GM18511 (cell line): ENCODE results near the gene ZNF425.
"Not testable (repeated sequence)": the region's sequence is repeated elsewhere in the genome, so short reads cannot be mapped to it uniquely, and the experiment has no call there.

Experiments
- ATAC-seq: cut with Tn5 transposase; IDR thresholded peaks from one replicate; pipeline ENCODE4 v1.9.1; 2021; ENCODE audit warnings: mild to moderate bottlenecking, moderate library complexity; ENCODE audit not compliant: unreplicated experiment

ZNF425 gene

DNA sequence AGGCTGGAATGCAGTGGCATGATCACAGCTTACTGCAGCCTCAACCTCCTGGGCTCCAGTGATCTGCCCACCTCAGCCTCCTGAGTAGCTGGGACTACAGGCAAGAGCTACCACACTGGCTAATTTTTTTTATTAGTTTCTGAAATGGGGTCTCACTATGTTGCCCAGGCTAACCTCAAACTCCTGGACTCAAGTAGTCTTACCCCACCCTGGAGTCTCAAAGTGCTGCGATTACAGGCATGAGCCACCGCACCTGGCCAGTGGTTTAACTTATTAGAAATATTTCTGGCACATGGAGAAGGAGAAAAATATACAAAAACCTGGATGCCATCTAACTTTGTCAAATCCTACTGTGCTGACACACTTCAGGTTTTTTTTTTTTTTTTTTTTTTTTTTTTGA is 50.8 kb downstream of the ZNF425 start:
- ATAC-seq = no peak

DNA sequence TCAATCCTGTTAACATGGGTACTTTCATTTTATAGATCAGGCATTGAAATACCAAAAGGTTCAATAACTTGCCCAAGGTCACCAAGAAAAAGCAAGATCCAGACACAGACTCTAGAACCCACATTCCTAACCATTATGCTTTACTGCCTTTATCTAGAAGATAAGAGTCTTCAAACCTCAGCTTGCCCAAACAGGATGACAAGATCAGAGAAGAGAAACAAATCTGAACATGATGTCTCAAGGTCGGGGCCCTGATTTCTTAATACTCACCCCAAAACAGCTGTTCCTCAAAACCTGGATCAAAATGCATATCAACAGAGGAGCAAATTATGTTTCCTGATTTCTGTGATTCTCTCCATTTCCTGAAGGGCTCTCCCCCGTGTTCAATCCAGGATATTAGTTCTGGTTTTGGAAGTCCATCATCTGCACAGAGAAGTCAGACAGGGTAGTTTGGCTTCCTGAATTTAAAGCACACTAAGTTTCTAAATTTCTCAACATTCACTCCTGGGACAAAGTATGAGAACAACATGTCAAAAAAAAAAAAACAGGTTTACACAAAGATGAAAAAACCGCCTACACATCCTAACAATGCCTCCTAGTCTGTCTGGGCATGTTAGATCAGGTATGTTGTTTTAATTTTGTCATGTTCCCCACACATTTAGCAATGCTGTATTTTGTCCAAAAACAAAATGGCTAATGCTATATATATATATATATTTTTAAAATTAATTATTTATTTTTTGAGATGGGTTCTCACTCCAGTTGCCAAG is 51.8 kb downstream of the ZNF425 start:
- no peak for ATAC-seq

- ATAC-seq = no peak
Measured at GRCh38 chr7:149072438-149072775, 53.7 kb downstream of the ZNF425 start.

- ATAC-seq = no peak
Measured at GRCh38 chr7:149071641-149072437, 54.3 kb downstream of the ZNF425 start.

- ATAC-seq = no peak
Measured at GRCh38 chr7:149071182-149071635, 54.9 kb downstream of the ZNF425 start.

GRCh38 chr7:149070372-149071125 is 55.6 kb downstream of the ZNF425 start:
- no peak for ATAC-seq

DNA sequence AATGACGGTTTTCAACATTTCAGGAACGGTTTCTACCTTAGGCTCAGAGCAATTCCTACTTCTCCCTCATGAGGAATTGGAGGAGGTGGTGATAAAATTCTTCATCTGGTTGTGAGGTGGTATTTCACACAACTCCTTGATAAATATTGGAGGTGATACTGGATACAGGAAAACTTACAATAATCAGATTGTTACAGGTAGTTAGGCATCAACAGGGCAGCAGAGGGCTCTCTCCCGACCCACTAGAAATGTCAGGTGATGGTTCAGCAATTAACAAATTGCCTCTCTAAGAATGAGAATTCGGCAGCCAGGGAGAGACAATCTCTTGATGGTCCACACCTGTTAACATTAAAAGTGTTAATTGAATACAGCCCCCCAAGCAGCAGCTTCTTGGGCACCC is 58.3 kb downstream of the ZNF425 start:
- no peak for ATAC-seq

DNA sequence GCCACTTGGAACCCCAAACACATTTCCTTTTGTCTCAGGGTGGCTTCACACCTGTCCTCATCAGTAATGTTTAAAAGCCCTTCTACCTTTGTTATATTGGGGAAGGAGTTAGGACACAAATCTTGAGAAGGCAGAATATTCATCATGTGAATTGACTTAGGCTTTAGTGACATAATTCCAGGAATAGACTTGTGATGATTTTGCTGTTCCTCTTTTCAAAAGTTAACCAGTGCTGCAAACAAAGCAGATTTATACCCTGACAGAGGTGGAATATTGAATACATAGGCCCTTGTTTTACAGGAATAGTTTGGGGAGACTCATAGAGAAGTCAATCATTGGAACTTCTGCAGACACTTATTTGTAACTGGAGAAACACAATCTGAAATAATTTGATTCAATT is 62.6 kb downstream of the ZNF425 start:
- no peak for ATAC-seq

DNA sequence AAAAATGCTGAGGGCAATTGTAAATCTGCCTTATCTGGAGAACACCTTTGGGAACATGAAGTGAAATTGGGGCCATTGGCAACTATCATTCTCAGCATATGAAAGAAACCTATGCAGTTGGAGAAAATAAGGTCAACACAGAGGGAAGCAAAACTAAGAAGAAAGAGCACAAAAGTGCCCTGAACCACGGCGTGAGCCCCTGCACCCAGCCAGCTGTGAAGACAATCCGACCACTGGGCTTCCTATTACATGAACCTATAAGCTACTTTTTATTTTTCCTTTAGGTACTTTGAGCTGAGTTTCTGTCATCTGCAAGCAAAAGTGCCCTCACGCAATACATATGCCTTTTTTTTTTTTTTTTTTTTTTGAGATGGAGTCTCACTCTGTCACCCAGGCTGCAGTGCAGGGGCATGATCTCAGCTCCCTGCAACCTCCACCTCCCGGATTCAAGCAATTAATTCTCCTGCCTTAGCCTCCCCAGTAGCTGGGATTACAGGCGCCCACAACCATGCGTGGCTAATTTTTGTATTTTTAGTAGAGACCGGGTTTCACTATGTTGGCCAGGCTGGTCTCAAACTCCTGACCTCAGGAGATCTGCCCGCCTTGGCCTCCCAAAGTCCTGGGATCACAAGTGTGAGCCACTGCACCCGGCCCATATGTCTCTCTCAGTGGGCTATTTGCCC is 63.8 kb downstream of the ZNF425 start:
- ATAC-seq = not testable (repeated sequence)

DNA sequence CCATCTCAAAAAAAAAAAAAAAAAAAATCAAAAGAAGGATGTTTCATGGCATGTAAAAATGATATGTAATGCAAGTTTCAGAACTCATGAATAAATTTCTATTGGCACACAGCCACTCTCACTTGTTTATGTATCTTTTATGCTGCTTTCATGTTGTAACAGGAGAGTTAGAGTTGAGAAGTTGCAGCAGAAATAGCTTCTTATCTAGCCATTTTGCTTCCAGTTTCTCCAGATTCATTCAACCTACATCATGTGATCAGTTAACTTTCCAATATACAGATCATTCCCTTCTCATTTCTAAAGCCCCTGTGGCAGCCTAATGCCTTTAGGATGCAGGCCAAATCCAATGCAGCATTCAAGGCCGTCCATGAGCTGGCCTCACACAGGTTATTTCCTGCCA is 66.0 kb downstream of the ZNF425 start:
- no peak for ATAC-seq

DNA sequence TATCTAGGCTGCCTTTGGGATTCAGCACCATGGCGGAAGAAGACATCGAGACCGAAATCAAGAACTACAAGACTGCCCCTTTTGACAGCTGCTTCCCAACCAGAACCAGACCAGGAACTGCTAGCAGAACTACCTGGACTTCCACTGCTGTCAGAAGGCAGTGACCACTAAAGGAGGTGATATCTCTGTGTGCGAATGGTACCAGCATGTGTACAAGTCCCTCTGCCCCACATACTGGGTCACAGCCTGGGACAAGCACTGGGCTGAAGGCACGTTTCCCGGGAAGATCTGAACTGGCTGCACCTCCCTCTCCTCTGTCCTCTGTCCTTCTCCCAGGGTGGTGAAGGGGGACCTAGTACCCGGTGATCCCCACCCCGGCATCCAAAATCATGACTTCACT is 72.2 kb downstream of the ZNF425 start:
- no peak for ATAC-seq

- ATAC-seq = no peak
Measured at GRCh38 chr7:149053384-149053783, 72.7 kb downstream of the ZNF425 start.
